OCI-LY3 (cell line): ENCODE data around the gene ETV6.

Source experiments
- EZH2phosphoT487 ChIP-seq: fragments of 200-600 bp; shearing (Covaris generic); IDR thresholded peaks from 2 replicates; pipeline ENCODE4 v1.6.1; 2018; ENCODE audit warnings: antibody characterized with exemption, mixed run types, low read depth
- TF ChIP-seq, protein P1 (sequence below): fragments of 200-600, 300-600 bp; sonication (generic); IDR thresholded peaks from 2 replicates; pipeline ENCODE4 v1.5.1; 2014; ENCODE audit warnings: antibody characterized with exemption, low read length, low read depth

DNA sequence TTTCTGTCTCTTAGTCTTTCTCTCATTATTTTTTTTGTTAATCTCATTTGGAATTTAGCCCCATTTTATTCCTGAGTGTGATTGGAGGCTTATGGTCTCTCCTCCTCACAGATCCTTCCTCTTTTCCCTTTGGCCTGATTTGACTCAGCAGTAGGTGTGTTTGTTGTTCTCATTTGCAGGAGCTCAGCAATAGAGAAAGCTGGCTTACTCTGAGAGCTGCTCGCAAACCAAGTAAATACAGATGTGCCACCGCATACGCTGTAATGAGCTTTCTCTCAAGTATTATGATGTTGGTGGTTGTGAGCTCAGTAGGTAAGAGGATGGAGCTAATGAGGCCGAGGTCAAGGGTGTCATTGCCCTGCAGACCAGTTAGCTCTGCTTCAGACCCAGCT lies 206.5 kb downstream of the ETV6 start:
- TF ChIP-seq, protein P1, sequence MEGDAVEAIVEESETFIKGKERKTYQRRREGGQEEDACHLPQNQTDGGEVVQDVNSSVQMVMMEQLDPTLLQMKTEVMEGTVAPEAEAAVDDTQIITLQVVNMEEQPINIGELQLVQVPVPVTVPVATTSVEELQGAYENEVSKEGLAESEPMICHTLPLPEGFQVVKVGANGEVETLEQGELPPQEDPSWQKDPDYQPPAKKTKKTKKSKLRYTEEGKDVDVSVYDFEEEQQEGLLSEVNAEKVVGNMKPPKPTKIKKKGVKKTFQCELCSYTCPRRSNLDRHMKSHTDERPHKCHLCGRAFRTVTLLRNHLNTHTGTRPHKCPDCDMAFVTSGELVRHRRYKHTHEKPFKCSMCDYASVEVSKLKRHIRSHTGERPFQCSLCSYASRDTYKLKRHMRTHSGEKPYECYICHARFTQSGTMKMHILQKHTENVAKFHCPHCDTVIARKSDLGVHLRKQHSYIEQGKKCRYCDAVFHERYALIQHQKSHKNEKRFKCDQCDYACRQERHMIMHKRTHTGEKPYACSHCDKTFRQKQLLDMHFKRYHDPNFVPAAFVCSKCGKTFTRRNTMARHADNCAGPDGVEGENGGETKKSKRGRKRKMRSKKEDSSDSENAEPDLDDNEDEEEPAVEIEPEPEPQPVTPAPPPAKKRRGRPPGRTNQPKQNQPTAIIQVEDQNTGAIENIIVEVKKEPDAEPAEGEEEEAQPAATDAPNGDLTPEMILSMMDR = no peak
- TF ChIP-seq EZH2phosphoT487 = no peak
